Ammon's horn (tissue), 1 donor: ENCODE results near the gene DPT.

Experiments used
- DNase-seq: peaks from one replicate; pipeline ENCODE4 v3.0.0-alpha.2; 2016; ENCODE audit warnings: low spot score

Gene DPT

GRCh38 chr1:168735974-168736373 is 7.0 kb upstream of the DPT start:
- no peak for DNase-seq

- DNase-seq, result peak; percentile 45
Measured at GRCh38 chr1:168734946-168735345, 5.9 kb upstream of the DPT start.

GRCh38 chr1:168734271-168734670 is 5.3 kb upstream of the DPT start:
- no peak for DNase-seq

GRCh38 chr1:168733241-168733640 is 4.2 kb upstream of the DPT start:
- no peak for DNase-seq

GRCh38 chr1:168732736-168733135 is 3.7 kb upstream of the DPT start:
- DNase-seq, result no peak

GRCh38 chr1:168731244-168731953 is 2.4 kb upstream of the DPT start:
- DNase-seq, result no peak

- DNase-seq, result no peak
Measured at GRCh38 chr1:168729405-168729802, 398 bp upstream of the DPT start.

- DNase-seq, result no peak
Measured at GRCh38 chr1:168726719-168727118, 2.3 kb downstream of the DPT start.

GRCh38 chr1:168726281-168726680 is 2.7 kb downstream of the DPT start:
- no peak for DNase-seq

GRCh38 chr1:168725831-168726230 is 3.2 kb downstream of the DPT start:
- no peak for DNase-seq

GRCh38 chr1:168725060-168725459 is 3.9 kb downstream of the DPT start:
- DNase-seq, result no peak

GRCh38 chr1:168723000-168723399 is 6.0 kb downstream of the DPT start:
- no peak for DNase-seq

- no peak for DNase-seq
Measured at GRCh38 chr1:168720839-168721238, 8.2 kb downstream of the DPT start.

- DNase-seq, result no peak
Measured at GRCh38 chr1:168719306-168720111, 9.5 kb downstream of the DPT start.

- no peak for DNase-seq
Measured at GRCh38 chr1:168717906-168718891, 10.8 kb downstream of the DPT start.

GRCh38 chr1:168714012-168714411 is 15.0 kb downstream of the DPT start:
- DNase-seq, result no peak

GRCh38 chr1:168709405-168710363 is 19.3 kb downstream of the DPT start:
- no peak for DNase-seq

GRCh38 chr1:168708698-168709404 is 20.2 kb downstream of the DPT start:
- DNase-seq, result no peak

- DNase-seq, result no peak
Measured at GRCh38 chr1:168706391-168706992, 22.5 kb downstream of the DPT start.
